Stromal cell of bone marrow (primary cell): Measurements from ENCODE around the gene ITGA5.

Experiments used
- DNase-seq: peaks from one replicate; pipeline ENCODE4 v3.0.0-alpha.2; 2012; ENCODE audit warnings: low read depth

ITGA5 gene

GRCh38 chr12:54352891-54353874 is 65.9 kb downstream of the ITGA5 start:
- DNase-seq: no peak

- no peak for DNase-seq
Measured at GRCh38 chr12:54352022-54352531, 67.0 kb downstream of the ITGA5 start.

- no peak for DNase-seq
Measured at GRCh38 chr12:54351341-54351740, 67.7 kb downstream of the ITGA5 start.

GRCh38 chr12:54350743-54351142 is 68.3 kb downstream of the ITGA5 start:
- no peak for DNase-seq

GRCh38 chr12:54349679-54350078 is 69.4 kb downstream of the ITGA5 start:
- no peak for DNase-seq

- no peak for DNase-seq
Measured at GRCh38 chr12:54349036-54349435, 70.0 kb downstream of the ITGA5 start.
